Endometrium (tissue), 2 donors: Measurements from ENCODE around the gene STIP1.

Experiments used
- FAIRE-seq: peaks from 2 replicates; lab custom pipeline; 2012; peaks lifted over from hg19 to GRCh38; lab: Jason Lieb, UNC
- donor health status: control.
- donor health status: control.

Gene STIP1

GRCh38 chr11:64223001-64223651, 37.2 kb downstream of the STIP1 start:
- FAIRE-seq: no peak

DNA sequence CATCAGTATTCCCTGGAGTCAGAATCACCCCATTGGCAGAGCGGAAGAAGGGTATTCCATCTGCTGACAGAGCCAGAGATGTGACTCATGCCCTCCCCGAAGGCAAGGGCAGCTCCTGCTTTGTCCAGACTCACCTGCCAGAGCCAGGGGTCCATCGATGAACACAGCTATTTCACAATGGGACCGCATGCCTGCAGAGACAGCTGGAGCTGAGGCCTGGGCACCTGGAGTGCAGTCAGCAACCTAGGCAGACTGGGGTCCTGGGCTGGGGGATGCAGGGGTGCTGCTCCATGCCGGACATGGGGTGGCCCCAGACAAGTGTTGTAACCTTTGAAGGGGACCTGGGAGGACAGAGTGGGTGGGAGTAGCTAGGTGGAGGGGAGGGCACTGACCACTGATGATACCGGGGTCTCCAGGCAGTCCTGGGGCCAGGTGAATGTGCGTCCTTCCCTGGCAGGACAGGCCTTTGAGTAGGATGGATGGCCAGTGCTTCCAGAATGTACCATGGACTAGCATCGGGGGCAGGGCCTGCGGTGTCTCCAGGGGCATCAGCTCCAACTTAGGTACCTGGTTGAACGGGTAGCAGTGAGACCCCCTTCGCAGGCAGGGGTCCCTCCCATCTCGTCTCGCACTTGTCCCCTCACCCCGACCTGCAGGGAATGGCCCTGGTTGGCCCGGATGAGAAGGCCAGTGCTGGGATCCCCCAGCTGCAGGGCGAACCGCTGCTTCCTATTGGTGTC, 38.4 kb downstream of the STIP1 start:
- no peak for FAIRE-seq

GRCh38 chr11:64224891-64225607, 39.1 kb downstream of the STIP1 start:
- no peak for FAIRE-seq

DNA sequence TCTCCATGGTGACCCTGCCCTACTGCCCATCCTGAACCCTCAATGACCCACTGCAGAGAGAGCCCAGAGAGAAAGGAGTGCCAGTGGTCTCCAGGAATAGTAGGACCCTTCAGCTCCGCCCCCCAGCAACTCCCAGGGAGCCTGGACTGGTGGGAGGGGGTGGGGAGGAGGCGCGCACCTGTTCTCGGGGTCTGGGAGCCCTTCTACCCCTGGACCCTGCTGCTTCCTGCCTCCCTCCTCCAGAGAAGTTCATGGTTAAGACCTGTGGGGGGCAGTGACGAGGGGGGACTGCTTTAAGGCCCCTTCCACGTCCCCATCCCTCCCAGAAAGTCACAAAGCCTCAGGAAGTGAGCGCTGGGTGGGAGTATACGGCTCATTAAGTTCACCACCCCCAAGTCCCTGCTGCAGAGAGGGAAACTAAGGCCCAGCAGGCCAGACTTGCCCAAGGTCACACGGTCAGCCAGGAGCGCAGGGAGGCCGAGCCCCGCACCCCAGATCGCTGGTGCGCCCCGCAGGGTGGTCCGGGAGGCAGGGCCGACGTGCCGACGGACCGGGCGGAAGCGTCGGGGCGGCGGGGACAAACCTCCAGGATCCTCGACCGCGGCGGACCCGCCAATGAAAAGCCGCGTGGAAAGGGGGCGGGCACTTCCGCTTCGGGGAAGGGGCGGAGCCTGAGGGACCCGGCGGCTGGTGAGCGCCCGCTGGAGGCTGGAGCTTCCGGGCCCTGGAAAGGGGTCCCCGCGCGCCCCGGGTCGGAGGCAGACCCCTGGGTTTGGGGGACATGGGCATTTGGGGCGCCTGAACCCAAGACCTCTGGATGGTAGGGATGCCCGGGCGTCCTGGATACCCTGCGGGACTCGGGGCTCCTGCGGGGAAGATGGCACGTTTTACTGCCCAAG, 39.9 kb downstream of the STIP1 start, which contains the start of the genes NUDT22 and TRPT1:
Gene NUDT22, plus strand, starts transcription at position 667 of the 899 bp plus-strand sequence. CDS start 379 bp downstream, outside the sequence.
Gene TRPT1, minus strand, starts transcription at position 579 of the 899 bp plus-strand sequence. Its CDS starts 326 bp downstream, at position 253.
- no peak for FAIRE-seq

DNA sequence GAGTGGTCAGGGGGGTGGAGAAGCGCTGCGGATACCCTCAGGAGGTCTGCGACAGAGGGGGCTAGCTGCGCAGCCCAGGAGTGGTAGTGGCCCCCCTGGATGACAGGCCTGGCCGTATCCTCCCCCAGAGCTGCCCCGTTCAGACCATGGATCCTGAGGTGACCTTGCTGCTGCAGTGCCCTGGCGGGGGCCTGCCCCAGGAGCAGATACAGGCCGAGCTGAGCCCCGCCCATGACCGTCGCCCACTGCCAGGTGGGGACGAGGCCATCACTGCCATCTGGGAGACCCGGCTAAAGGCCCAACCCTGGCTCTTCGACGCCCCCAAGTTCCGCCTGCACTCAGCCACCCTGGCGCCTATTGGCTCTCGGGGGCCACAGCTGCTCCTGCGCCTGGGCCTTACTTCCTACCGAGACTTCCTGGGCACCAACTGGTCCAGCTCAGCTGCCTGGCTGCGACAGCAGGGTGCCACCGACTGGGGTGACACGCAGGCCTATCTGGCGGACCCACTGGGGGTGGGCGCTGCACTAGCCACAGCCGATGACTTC, 40.6 kb downstream of the STIP1 start:
- FAIRE-seq: no peak

DNA sequence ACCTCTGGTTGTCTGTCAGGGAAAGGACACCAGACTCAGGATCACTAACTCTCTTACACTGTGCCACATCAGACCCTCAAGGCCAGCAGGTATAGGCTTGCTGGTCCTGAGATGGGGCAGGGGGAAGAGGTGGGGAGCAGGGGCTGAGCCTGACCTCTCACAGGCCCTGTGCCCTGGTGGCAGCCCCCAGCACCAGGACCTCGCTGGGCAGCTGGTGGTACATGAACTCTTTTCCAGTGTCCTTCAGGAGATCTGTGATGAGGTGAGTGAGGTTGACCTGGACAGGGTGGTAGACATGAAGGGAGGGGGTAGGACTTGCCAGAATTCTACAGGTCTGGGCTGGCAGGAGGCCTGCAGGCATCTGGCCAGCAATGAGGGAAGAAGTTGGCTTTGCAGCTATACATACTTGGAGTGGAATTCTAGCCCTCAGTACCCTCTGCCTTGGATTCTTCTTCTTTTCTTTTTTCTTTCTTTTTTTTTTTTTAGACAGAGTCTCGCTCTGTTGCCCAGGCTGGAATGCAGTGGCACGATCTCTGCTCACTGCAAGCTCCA, 41.5 kb downstream of the STIP1 start:
- FAIRE-seq: no peak

GRCh38 chr11:64229090-64229743, 43.2 kb downstream of the STIP1 start:
- FAIRE-seq: no peak

DNA sequence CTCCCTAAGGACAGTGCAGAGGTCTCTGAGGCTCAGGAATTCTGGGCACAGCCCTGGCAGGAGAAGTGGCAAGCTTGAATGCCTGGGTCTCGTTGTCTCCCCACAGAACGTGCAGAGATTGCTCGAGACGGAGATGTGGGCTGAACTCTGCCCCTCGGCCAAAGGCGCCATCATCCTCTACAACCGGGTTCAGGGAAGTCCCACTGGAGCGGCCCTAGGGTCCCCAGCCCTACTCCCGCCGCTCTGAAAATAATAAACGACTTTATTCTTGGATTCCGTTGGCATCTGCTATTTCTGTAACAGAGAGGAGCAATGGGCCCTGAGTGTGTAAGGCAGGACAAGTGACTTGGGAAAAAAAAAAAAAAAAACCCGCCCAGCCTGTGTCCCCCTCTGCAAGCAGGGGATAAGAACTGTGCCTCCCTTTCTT, 43.8 kb downstream of the STIP1 start:
- FAIRE-seq: no peak

- peak; percentile 61 for FAIRE-seq
These were observed 44.4 kb downstream of the STIP1 start, which contains the start of gene DNAJC4 for GRCh38 chr11:64230171-64230984. Gene DNAJC4, plus strand, starts transcription at chr11:64230548. Its CDS starts 307 bp downstream, at chr11:64230855.

GRCh38 chr11:64230985-64231365, 45.0 kb downstream of the STIP1 start:
- no peak for FAIRE-seq

DNA sequence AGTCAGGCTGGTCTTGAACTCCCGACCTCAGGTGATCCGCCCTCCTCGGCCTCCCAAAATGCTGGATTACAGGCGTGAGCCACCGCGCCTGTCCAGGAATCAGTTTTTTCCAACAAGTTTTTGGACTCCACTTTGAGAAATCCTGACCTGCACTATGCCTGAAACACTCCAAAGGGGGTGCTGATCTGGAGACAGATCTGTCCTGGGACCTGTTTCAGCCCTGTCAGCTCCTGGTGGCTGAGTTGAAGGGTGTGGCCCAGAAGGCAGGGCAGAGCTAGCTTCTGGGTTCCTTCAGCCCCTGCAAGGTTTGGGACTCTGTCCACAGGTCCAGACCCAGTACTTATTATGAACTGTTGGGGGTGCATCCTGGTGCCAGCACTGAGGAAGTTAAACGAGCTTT, 45.6 kb downstream of the STIP1 start:
- no peak for FAIRE-seq

DNA sequence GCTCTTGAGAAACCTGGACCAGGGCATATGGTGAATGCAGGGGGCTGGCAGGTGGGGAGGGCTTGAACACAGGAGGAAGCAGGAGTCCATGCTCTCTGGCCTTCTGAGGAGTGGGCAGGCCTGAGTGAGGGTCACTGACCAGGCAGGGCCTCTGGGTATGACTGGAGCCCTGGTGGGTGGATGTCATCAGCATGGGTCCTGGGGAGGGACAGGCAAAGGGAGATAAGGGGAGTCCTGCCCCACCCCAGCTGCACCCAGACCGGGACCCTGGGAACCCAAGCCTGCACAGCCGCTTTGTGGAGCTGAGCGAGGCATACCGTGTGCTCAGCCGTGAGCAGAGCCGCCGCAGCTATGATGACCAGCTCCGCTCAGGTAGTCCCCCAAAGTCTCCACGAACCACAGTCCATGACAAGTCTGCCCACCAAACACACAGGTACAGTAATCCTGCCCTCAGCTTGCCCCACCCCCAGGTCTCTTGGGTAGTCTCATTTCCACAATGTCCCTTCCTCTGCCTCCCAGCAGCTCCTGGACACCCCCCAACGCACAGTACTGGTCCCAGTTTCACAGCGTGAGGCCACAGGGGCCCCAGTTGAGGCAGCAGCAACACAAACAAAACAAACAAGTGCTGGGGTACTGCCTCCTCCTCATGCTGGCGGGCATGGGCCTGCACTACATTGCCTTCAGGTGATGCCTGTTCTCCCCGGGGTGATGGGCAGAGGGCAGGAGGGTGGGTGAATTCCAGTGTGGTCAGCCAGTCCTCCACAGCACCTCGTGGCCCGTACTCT, 46.4 kb downstream of the STIP1 start:
- FAIRE-seq: no peak

- no peak for FAIRE-seq
These were observed 47.0 kb downstream of the STIP1 start for GRCh38 chr11:64232967-64233315.

GRCh38 chr11:64233913-64234586, 48.1 kb downstream of the STIP1 start, which contains the start of gene VEGFB:
Gene VEGFB, plus strand, starts transcription at chr11:64234584. Its CDS starts 250 bp downstream, at chr11:64234834.
- no peak for FAIRE-seq

- FAIRE-seq: no peak
These were observed 48.8 kb downstream of the STIP1 start for GRCh38 chr11:64234647-64235379.

GRCh38 chr11:64235437-64236161, 49.6 kb downstream of the STIP1 start:
- FAIRE-seq: no peak

DNA sequence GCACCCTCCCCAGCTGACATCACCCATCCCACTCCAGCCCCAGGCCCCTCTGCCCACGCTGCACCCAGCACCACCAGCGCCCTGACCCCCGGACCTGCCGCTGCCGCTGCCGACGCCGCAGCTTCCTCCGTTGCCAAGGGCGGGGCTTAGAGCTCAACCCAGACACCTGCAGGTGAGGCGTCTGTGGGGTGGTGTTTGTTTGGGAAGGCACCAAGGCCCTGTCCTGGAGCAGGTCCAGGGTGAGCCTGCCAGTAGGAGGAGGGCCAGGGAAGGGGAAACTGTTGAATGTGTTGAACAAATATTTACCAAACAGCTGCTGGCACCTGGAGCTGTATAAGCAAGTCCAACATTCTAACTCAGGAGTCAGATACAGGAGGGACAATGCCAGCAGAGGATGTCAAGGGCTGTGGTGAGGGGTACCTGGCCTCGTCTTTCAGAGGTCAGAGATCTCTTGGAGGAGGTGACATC, 51.5 kb downstream of the STIP1 start:
- FAIRE-seq: no peak
